HL-60 (cell line): ENCODE measurements around the gene OXSR1.

Experiments used
- CTCF ChIP-seq: IDR thresholded peaks from one replicate; pipeline ENCODE4 v1.5.1; 2011; ENCODE audit warnings: low read length, control low read depth, inconsistent platforms; ENCODE audit not compliant: insufficient read depth
- GABPA ChIP-seq: IDR thresholded peaks from 2 replicates; pipeline ENCODE4 v1.6.1; 2012; ENCODE audit warnings: low read depth
- POLR2AphosphoS5 ChIP-seq: IDR thresholded peaks from 2 replicates; pipeline ENCODE4 v1.6.1; 2012; ENCODE audit warnings: low read depth
- REST ChIP-seq: IDR thresholded peaks from 2 replicates; pipeline ENCODE4 v1.6.1; 2012; ENCODE audit warnings: low read depth; ENCODE audit not compliant: insufficient replicate concordance

- TF ChIP-seq POLR2AphosphoS5 (no peak), CTCF (peak; percentile 21), REST (no peak), GABPA (no peak)
Measured at GRCh38 chr3:38297947-38298711, 132.8 kb downstream of the OXSR1 start.
